Activated CD4-positive, alpha-beta T cell treated with anti-CD3 and anti-CD28 coated beads, Interleukin-2, amount 10 ng/mL, durations not matched to agents 24 days and 14 days (primary cell): ENCODE results near the gene VDAC2. TPM values are rescaled to one million over a fixed set of nuclear protein-coding genes. Genes with fewer than 3 reads are reported as not detected.
A peak's percentile ranks its signal among the peaks of the same experiment; 100 is the strongest.

Experiments
- DNase-seq: peaks from one replicate; pipeline ENCODE4 v3.0.0; 2022
- H3K27ac Mint-ChIP-seq: one replicate; pipeline ENCODE4 v1.8.0; 2022; ENCODE audit warnings: mild to moderate bottlenecking, mixed read lengths
- H3K27me3 Mint-ChIP-seq: one replicate; pipeline ENCODE4 v1.8.0; 2022; ENCODE audit warnings: mixed read lengths
- H3K36me3 Mint-ChIP-seq: one replicate; pipeline ENCODE4 v1.8.0; 2022; ENCODE audit warnings: low read depth, mild to moderate bottlenecking, mixed read lengths
- H3K4me1 Mint-ChIP-seq: one replicate; pipeline ENCODE4 v1.8.0; 2021; ENCODE audit warnings: mixed read lengths
- H3K4me3 Mint-ChIP-seq: one replicate; pipeline ENCODE4 v1.8.0; 2022; ENCODE audit warnings: mild to moderate bottlenecking, moderate library complexity, mixed read lengths
- H3K9me3 Mint-ChIP-seq: one replicate; pipeline ENCODE4 v1.8.0; 2021; ENCODE audit warnings: mixed read lengths
- intact Hi-C: fragments of 100-400 bp; cut with micrococcal nuclease; formaldehyde crosslinking; loops from one replicate; pipeline ENCODE4 v1.15.1; 2023
- total RNA-seq: library from RNA; stranded (reverse); gene quantifications from 2 replicates; pipeline ENCODE4 v1.2.3, GENCODE V29; 2022

The VDAC2 gene, protein sequence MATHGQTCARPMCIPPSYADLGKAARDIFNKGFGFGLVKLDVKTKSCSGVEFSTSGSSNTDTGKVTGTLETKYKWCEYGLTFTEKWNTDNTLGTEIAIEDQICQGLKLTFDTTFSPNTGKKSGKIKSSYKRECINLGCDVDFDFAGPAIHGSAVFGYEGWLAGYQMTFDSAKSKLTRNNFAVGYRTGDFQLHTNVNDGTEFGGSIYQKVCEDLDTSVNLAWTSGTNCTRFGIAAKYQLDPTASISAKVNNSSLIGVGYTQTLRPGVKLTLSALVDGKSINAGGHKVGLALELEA
- 245 and 249 TPM in 2 replicates for total RNA-seq

DNA sequence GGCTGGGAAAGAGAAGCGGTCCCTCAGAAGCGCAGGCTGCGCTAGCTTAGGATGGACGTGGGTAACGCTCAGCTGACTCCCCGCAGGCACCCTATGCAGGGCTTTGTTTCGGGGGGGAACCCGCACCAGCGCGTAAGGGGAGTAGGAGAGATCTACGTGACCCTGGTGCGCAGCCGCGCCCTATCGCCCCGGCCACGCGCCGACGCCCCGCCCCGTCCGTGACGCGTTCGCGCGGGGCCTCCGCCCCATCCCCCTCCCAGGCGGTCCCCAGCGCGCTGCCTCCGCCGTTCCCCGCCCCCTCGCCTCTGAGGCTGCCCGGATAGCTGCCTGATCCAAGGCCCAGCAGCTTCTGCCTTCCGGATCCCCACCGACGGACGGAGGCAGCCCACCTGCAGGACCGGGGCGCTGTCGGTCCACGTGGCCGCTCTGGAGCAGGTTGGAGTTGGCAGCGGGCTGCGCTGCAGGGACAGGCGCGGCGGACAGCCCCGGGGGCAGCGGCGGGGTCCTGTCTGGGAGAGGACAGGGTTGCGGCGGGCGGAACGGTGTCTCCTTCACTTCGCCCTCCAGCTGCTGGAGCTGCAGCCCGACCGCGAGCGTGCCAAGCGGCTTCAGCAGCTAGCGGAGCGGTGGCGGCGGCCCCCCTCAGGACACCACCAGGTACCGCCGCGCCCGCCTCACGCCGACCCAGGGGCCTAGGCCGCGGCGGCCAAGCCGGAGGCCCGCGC is at the start of gene VDAC2:
VDAC2 (plus strand) TSS at position 515 of the 725 bp plus-strand sequence. CDS start 363 bp downstream, outside the sequence.
- H3K27me3 Mint-ChIP-seq, result no peaks in the 10 kb centered on the region
- H3K4me3 Mint-ChIP-seq, result peak within 1 kb of the TSS; percentile 96
- H3K36me3 Mint-ChIP-seq, result peaks cover 24% of the 10 kb centered on the region
- H3K9me3 Mint-ChIP-seq, result no peaks in the 10 kb centered on the region
- H3K27ac Mint-ChIP-seq, result peak within 1 kb of the TSS; percentile 100
- DNase-seq, result peak; percentile 99
- peaks cover 34% of the 10 kb centered on the region for H3K4me1 Mint-ChIP-seq
- intact Hi-C loops, result loop anchor here (1.0 to 2.0 kb wide), 7 partner anchors 20 to 1059 kb away; partner anchors contain the start of genes ADK and SAMD8

DNA sequence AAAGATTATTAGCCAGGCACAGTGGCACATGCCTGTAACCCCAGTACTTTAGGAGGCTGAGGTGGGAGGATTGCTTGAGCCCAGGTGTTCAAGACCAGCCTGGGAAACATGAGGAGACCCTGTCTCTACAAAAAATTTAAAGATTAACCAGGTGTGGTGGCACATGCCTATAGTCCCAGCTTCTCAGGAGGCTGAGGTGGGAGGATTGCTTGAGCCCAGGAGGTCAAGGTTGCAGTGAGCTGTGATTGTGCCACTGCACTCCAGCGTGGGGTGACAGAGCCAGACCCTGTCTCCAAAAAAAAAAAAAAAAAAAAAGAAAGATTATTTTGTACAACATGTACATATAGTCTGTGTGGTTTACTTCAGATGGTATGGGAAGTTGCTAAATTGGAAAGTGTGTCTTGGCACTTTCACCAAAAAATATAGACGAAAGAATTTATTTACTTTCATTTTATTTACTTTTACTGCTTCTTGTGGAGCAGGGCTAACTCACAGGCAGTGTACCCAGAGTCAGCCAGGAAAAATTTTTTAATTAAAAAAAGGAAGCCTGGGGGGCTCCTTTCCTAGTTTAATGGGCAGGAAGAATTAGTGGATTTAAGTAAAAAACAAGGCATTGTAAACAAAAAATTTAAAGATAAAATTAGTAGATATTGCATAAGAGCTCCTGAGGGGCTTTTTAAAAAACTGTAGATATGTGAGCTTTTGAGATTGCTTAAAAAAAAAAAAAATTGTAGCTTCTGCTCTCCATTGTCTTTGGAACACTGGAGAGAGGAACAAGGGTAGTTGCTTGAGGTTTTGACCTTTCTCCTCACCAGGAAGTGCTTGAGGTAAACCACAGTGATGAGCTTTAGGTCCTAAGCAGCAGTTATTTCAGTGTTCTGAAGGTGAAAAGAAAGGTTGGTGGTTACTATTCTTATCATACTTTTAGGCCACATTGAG is 44.6 kb upstream of the VDAC2 start:
- Mint-ChIP-seq H3K9me3 (no peaks in the 10 kb centered on the region), H3K36me3 (peaks cover 28% of the 10 kb centered on the region), H3K27me3 (no peaks in the 10 kb centered on the region), H3K4me1 (peaks cover 26% of the 10 kb centered on the region), H3K4me3 (peak overlapping the region; percentile 82), H3K27ac (peak overlapping the region; percentile 91)
- DNase-seq, result peak; percentile 78
- intact Hi-C loops, result loop anchor here (2.0 kb wide), 1 partner anchor 27 kb away; no protein-coding TSS in a partner anchor

DNA sequence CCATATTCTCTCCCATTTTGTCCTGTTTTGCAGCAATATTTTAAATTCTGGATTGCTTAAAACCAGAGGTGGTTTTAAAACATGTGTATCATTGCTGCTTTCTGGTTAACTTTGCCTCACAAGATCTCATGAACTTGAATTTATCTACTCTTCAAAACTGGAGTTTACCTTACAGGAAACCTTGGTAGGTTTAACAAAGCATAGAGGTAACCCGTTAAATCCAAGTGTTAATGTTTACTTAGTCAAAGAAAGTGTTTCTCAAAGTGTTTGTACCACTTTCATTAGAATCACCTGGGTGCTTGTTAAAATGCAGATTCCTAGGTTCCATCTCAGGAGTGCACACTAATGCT is 44.0 kb upstream of the VDAC2 start:
- Mint-ChIP-seq H3K4me1 (peaks cover 26% of the 10 kb centered on the region), H3K27me3 (no peaks in the 10 kb centered on the region), H3K9me3 (no peaks in the 10 kb centered on the region), H3K27ac (peak overlapping the region; percentile 91), H3K36me3 (peaks cover 26% of the 10 kb centered on the region), H3K4me3 (peak overlapping the region; percentile 82)
- intact Hi-C loops, result loop anchor here (2.0 kb wide), 1 partner anchor 28 kb away; no protein-coding TSS in a partner anchor
- DNase-seq, result no peak

DNA sequence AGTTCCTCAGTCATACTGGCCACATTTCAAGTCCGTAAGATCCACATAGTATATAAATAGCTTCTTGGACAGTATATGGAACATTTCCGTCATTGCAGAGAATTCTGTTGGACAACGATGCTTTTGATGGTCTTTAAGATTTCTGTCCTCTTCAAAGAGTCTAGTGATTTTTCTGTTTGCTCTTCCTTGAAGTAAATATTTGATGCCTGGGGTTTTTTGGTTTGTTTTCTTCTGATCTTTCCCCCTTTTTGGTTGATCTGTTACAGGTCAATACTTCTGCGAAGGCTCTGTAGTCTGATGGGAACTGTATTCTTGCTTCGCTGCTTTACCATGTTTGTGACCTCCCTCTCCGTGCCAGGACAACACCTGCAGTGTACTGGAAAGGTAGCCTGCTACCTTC is 42.3 kb upstream of the VDAC2 start:
- Mint-ChIP-seq H3K36me3 (peaks cover 25% of the 10 kb centered on the region), H3K27ac (peak overlapping the region; percentile 23), H3K4me1 (peaks cover 26% of the 10 kb centered on the region), H3K27me3 (no peaks in the 10 kb centered on the region), H3K4me3 (no peak overlapping the region), H3K9me3 (no peaks in the 10 kb centered on the region)
- intact Hi-C loops, result no loop called here
- DNase-seq, result no peak

DNA sequence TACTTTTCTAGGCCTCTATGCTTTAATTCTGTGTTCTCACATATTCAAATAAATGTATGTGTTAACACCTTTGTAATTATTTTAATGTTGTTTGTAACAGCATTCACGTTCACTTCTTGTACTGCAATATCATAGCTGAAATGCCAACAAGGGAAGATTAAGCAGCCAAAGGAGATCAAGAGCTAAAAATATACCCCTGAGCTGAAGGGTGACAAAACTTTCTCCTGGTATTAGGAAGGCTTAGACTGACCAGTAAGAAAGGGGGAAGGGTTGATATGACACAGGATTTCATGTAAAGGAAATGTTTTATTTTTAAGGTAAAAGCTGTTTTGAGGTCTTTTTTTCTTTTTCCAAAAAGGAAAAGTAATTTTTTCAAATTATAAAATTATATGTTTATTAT is 40.4 kb upstream of the VDAC2 start:
- intact Hi-C loops, result no loop called here
- no peak overlapping the region for H3K27ac Mint-ChIP-seq
- H3K27me3 Mint-ChIP-seq, result no peaks in the 10 kb centered on the region

GRCh38 chr10:75175046-75175445 is 35.5 kb upstream of the VDAC2 start:
- H3K27me3 Mint-ChIP-seq, result no peaks in the 10 kb centered on the region
- intact Hi-C loops, result loop anchor here (1.0 kb wide), 1 partner anchor 12 kb away; no protein-coding TSS in a partner anchor
- H3K4me1 Mint-ChIP-seq, result peaks cover 27% of the 10 kb centered on the region
- H3K36me3 Mint-ChIP-seq, result peaks cover 38% of the 10 kb centered on the region
- DNase-seq, result no peak
- H3K9me3 Mint-ChIP-seq, result no peaks in the 10 kb centered on the region
- no peak overlapping the region for H3K27ac Mint-ChIP-seq
- H3K4me3 Mint-ChIP-seq, result no peak overlapping the region

More for the DNA sequence above, 40.4 kb upstream of the VDAC2 start:
- Mint-ChIP-seq H3K4me1 (peaks cover 28% of the 10 kb centered on the region), H3K4me3 (no peak overlapping the region), H3K36me3 (peaks cover 26% of the 10 kb centered on the region), H3K9me3 (no peaks in the 10 kb centered on the region)
- no peak for DNase-seq

GRCh38 chr10:75176046-75176445 is 34.5 kb upstream of the VDAC2 start:
- Mint-ChIP-seq H3K36me3 (peaks cover 37% of the 10 kb centered on the region), H3K27ac (no peak overlapping the region), H3K27me3 (no peaks in the 10 kb centered on the region), H3K9me3 (no peaks in the 10 kb centered on the region), H3K4me1 (peaks cover 31% of the 10 kb centered on the region), H3K4me3 (no peak overlapping the region)
- no peak for DNase-seq
- intact Hi-C loops, result no loop called here

DNA sequence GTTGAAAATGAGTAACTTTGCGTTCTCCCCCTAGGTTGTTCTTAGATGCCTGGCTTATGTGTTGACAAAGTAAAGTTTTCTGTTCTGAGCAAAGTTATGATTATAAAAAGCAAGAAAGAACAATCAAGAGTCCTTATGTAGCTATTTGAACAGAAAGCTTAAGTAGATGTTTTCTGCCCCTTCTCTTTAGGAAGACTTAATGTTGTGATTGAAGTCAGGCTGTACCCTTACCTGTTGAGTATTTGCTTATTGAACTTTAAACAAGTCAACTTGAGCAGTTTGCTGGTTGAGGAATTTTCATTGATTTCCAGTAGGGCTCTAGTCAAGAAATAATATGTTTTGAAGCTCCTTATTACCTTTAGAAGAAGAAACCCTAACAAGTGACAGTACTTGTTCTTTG is 33.9 kb upstream of the VDAC2 start:
- intact Hi-C loops, result no loop called here
- peaks cover 37% of the 10 kb centered on the region for H3K4me1 Mint-ChIP-seq
- no peaks in the 10 kb centered on the region for H3K9me3 Mint-ChIP-seq

GRCh38 chr10:75179657-75180177 is 30.9 kb upstream of the VDAC2 start:
- no peaks in the 10 kb centered on the region for H3K27me3 Mint-ChIP-seq
- peaks cover 32% of the 10 kb centered on the region for H3K4me1 Mint-ChIP-seq
- intact Hi-C loops, result loop anchor here (5.0 kb wide), 1 partner anchor 42 kb away; no protein-coding TSS in a partner anchor
- H3K9me3 Mint-ChIP-seq, result no peaks in the 10 kb centered on the region
- peaks cover 42% of the 10 kb centered on the region for H3K36me3 Mint-ChIP-seq
- peak overlapping the region; percentile 7 for H3K4me3 Mint-ChIP-seq
- peak overlapping the region; percentile 66 for H3K27ac Mint-ChIP-seq
- no peak for DNase-seq

More for the DNA sequence above, 33.9 kb upstream of the VDAC2 start:
- Mint-ChIP-seq H3K27ac (no peak overlapping the region), H3K4me3 (no peak overlapping the region), H3K27me3 (no peaks in the 10 kb centered on the region), H3K36me3 (peaks cover 42% of the 10 kb centered on the region)
- no peak for DNase-seq

DNA sequence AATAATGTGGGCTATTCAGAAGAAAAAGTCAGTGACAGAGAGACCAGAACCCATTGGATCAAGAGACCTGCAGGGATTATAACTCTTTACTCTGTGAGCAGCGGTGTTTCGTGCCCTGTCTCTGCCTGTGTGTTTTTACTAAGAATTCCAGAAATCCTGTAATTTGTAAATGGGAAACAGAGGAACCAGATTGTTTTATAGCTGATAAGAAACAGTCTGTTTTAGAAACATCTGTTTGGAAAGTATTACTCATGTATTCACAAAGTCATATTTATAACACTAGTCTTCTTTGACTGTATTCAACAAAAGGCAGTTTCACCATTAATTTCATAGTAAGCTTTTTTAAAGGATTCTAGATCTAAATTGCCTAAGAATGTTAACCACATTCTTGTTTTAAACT is 30.0 kb upstream of the VDAC2 start:
- intact Hi-C loops, result loop anchor here (5.0 kb wide), 1 partner anchor 43 kb away; no protein-coding TSS in a partner anchor
- Mint-ChIP-seq H3K9me3 (no peaks in the 10 kb centered on the region), H3K27me3 (no peaks in the 10 kb centered on the region), H3K27ac (no peak overlapping the region), H3K4me3 (no peak overlapping the region), H3K36me3 (peaks cover 37% of the 10 kb centered on the region), H3K4me1 (peaks cover 29% of the 10 kb centered on the region)
- DNase-seq, result no peak

- Mint-ChIP-seq H3K9me3 (no peaks in the 10 kb centered on the region), H3K36me3 (peaks cover 34% of the 10 kb centered on the region), H3K4me1 (peaks cover 31% of the 10 kb centered on the region), H3K27me3 (no peaks in the 10 kb centered on the region), H3K4me3 (no peak overlapping the region), H3K27ac (peak overlapping the region; percentile 23)
- intact Hi-C loops, result loop anchor here (5.0 kb wide), 1 partner anchor 44 kb away; no protein-coding TSS in a partner anchor
- no peak for DNase-seq
Measured at GRCh38 chr10:75181073-75181472, 29.5 kb upstream of the VDAC2 start.

- Mint-ChIP-seq H3K36me3 (peaks cover 5% of the 10 kb centered on the region), H3K9me3 (no peaks in the 10 kb centered on the region), H3K27ac (no peak overlapping the region), H3K4me1 (peaks cover 13% of the 10 kb centered on the region), H3K27me3 (no peaks in the 10 kb centered on the region), H3K4me3 (no peak overlapping the region)
- no peak for DNase-seq
- intact Hi-C loops, result loop anchor here (5.0 kb wide), 1 partner anchor 74 kb away; the partner anchor contains the start of gene SAMD8
Measured at GRCh38 chr10:75186310-75186709, 24.3 kb upstream of the VDAC2 start.

- H3K4me3 Mint-ChIP-seq, result no peak overlapping the region
- intact Hi-C loops, result loop anchor here (1.0 to 5.0 kb wide), 4 partner anchors 22 to 76 kb away; partner anchors contain the start of genes SAMD8 and VDAC2
- H3K4me1 Mint-ChIP-seq, result peaks cover 12% of the 10 kb centered on the region
- no peaks in the 10 kb centered on the region for H3K9me3 Mint-ChIP-seq
- no peaks in the 10 kb centered on the region for H3K27me3 Mint-ChIP-seq
- peak; percentile 89 for DNase-seq
- peaks cover 2% of the 10 kb centered on the region for H3K36me3 Mint-ChIP-seq
- H3K27ac Mint-ChIP-seq, result peak overlapping the region; percentile 15
Measured at GRCh38 chr10:75187961-75188426, 22.6 kb upstream of the VDAC2 start.
